Activated CD8-positive, alpha-beta memory T cell treated with anti-CD3 and anti-CD28 coated beads for 24 hours (primary cell): ENCODE results near the gene ZFR.
"Not testable (repeated sequence)": the region's sequence is repeated elsewhere in the genome, so short reads cannot be mapped to it uniquely, and the experiment has no call there.

Experiments used
- DNase-seq: peaks from one replicate; pipeline ENCODE4 v3.0.0-alpha.2; 2020

ZFR gene

GRCh38 chr5:32444431-32445286 is at the start of gene ZFR:
TSS of gene ZFR (minus strand) at chr5:32444740. CDS start at chr5:32444658, 82 bp downstream.
- peak; percentile 95 for DNase-seq

GRCh38 chr5:32490972-32491557 is 46.5 kb upstream of the ZFR start:
- no peak for DNase-seq

GRCh38 chr5:32489791-32490562 is 45.4 kb upstream of the ZFR start:
- peak; percentile 86 for DNase-seq

GRCh38 chr5:32487424-32487823 is 42.9 kb upstream of the ZFR start:
- no peak for DNase-seq

GRCh38 chr5:32487008-32487407 is 42.5 kb upstream of the ZFR start:
- DNase-seq = no peak

- no peak for DNase-seq
These were observed 37.7 kb upstream of the ZFR start for GRCh38 chr5:32482193-32482592.

- no peak for DNase-seq
These were observed 34.6 kb upstream of the ZFR start for GRCh38 chr5:32479096-32479495.

GRCh38 chr5:32476891-32477290 is 32.4 kb upstream of the ZFR start:
- DNase-seq = no peak

- DNase-seq = no peak
These were observed 31.0 kb upstream of the ZFR start for GRCh38 chr5:32475334-32476097.

GRCh38 chr5:32474209-32474854 is 29.8 kb upstream of the ZFR start:
- DNase-seq = no peak

- no peak for DNase-seq
These were observed 28.5 kb upstream of the ZFR start for GRCh38 chr5:32473072-32473471.

- DNase-seq = no peak
These were observed 27.2 kb upstream of the ZFR start for GRCh38 chr5:32471784-32472183.

GRCh38 chr5:32465076-32465475 is 20.5 kb upstream of the ZFR start:
- no peak for DNase-seq

- DNase-seq = peak; percentile 61
These were observed 18.1 kb upstream of the ZFR start for GRCh38 chr5:32462618-32463017.

GRCh38 chr5:32461441-32462120 is 17.0 kb upstream of the ZFR start:
- DNase-seq = no peak

- DNase-seq = no peak
These were observed 16.2 kb upstream of the ZFR start for GRCh38 chr5:32460702-32461101.

GRCh38 chr5:32458880-32459495 is 14.4 kb upstream of the ZFR start:
- no peak for DNase-seq

- no peak for DNase-seq
These were observed 10.8 kb upstream of the ZFR start for GRCh38 chr5:32455311-32455710.

- DNase-seq = no peak
These were observed 10.3 kb upstream of the ZFR start for GRCh38 chr5:32454821-32455220.

- no peak for DNase-seq
These were observed 9.4 kb upstream of the ZFR start for GRCh38 chr5:32453916-32454315.

GRCh38 chr5:32452316-32452715 is 7.8 kb upstream of the ZFR start:
- DNase-seq = not testable (repeated sequence)
